Activated CD4-positive, CD25-positive, alpha-beta regulatory T cell treated with anti-CD3 and anti-CD28 coated beads, Interleukin-2, amount 50 U/mL, for 24 hours (primary cell): ENCODE results near the gene TLR2.

Source experiments
- ATAC-seq, 2 donors: fragments of 150-1000 bp; cut with Tn5 transposase; one replicate each; pipeline ENCODE4 v1.10.0; 2021; ENCODE audit warnings: mild to moderate bottlenecking in 1 of 2, moderate library complexity in 1 of 2

TLR2 gene

GRCh38 chr4:153684182-153684970, at the start of gene TLR2:
Gene TLR2, plus strand, starts transcription at chr4:153684280. Its CDS starts 18,628 bp downstream, at chr4:153702908.
- peak; percentile 87 to 89 for ATAC-seq

- ATAC-seq: no peak
Measured at GRCh38 chr4:153634738-153635353, 49.2 kb upstream of the TLR2 start.

- ATAC-seq: no peak
Measured at GRCh38 chr4:153635846-153636245, 48.2 kb upstream of the TLR2 start.

GRCh38 chr4:153637201-153637600, 46.9 kb upstream of the TLR2 start:
- ATAC-seq: no peak

DNA sequence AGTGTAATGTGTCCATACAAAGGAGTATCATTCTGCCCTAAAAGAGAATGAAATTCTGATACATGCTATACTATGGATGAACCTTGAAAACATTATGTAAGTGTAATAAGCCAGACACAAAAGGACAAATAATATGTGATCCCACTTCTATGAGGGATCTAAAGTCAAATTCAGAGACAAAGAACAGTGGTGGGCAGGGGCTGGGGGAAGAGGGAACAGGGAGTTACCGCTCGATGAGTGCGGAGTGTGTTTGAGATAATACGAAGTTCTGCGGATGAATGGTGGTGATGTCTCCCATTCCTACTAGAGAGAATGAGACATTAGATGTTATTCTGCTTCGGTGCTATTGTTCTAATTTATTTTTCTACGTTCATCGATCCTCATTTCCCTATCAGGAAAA, 46.1 kb upstream of the TLR2 start:
- ATAC-seq: no peak

- no peak for ATAC-seq
Measured at GRCh38 chr4:153638999-153639398, 45.1 kb upstream of the TLR2 start.

DNA sequence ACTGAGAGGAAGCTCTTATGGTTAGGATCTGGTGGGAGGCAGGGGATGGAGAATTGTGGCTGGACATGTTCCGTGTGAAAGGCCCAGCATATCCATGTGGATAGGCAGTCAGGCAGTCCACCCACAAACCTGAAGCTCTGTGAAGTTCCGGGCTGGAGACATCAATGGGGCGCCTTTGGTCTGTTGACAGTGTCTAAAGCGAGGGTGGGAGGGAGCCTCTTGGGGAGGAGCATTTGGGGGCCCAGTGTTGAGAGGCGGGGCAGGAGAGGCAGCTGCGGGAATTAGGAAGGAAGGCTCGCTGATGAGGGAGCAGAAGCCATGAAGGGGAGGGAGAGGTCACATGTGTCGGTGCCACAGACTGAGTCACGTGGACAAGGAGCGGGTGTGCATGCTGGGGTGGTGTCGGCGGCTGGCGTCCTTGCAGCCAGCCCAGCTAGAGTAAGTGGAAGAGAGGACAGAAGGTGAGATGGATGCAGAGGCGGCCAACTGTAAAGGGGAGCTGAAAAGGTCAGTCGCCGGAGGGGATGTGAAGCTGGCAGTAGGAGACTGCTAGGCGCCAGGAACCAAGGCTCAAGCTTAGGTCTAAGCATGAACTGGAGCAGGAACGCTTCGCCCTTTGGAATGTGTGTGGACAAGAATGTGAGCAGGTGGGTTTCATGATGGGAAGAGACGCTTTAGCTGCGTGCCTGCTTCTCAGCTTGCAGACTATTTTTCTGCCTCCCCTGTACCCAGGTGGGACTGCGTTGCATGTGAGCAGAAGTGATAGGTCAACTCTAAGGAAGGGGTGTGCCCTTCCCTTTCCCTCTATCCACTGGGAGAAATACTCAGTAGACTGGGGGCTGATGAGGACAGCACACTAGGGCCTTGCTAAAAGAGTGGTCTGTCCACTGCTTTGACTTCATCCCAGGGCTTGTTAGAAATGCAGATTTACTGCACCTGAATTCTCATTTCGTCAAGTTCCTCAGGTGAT, 44.0 kb upstream of the TLR2 start:
- ATAC-seq: no peak

GRCh38 chr4:153641532-153641931, 42.5 kb upstream of the TLR2 start:
- ATAC-seq: peak; percentile 49 to 73

DNA sequence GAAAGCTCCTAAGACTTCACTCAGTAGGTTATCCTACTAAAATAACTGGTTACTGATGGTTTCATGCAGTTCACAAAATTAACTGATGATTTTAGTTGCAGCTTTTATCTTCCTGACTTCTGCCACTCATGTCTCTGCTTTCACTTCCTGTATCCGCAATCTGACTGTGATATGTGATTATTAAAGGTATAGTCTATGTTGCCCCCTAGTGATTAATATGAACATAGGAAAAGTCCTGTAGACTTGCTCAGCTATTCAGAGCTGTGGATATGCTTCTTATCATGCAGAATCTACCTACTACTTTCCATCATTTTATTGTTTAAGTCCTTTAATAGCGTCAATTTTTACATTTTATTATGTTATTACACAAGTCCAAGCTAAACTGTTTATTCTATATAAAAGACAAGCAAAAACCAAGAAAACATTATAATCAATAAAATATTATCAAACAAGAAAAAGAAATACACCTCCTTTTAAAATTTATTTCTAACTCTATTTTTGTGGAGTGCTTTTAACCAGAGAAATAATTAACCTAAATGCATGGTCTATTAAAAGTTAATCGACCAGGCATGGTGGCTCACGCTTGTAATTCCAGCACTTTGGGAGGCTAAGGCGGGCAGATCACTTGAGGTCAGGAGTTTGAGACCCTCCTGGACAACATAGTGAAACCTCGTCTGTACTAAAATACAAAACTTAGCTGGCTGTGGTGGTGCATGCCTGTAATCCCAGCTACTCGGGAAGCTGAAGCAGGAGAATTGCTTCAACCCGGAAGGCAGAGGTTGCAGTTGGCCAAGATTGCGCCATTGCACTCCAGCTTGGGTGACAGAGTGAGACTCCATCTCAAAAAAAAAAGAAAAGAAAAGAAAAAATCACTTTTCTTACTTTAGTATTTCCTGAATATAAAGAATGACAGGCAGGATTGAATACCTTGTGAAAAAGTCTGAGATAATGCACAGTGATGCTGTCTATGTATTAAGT, 40.4 kb upstream of the TLR2 start:
- ATAC-seq: peak; percentile 76 to 85

DNA sequence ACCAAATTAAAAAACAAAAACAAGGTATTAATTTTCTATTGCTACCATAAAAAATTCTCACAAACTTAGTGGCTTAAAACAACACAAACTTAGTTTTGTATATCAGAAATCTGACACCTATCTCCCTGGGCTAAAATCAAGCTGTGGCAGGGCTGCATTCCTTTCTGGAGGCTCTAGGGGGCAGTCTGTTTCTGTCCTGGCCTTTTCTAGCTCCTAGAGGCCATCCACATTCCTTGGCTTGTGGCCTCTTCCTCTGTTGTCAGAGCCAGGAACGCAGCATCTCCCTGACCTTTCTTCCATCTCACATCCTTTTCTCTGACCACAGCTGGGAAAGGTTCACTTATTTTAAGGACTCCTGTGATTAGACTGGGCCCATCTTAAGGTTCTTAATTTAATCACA, 38.9 kb upstream of the TLR2 start:
- no peak for ATAC-seq

DNA sequence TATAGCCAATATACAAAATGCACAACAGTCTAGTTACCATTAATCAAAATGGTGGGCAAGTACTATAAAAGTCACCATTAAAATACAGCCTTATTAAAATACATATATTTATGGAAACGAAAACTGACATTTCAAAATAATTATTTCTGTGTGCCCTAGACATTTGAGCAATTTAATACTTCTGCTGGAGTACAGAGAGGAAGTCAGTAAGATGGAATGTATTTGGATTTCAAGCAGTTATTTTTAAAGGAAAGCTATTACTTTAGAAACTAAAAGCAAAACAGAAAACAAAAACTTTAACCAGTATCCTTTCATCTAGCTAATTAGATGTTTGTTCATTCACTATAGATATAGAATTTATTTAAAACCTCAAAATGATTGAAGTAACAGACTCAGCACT, 37.8 kb upstream of the TLR2 start:
- ATAC-seq: no peak

- no peak for ATAC-seq
Measured at GRCh38 chr4:153646978-153647377, 37.1 kb upstream of the TLR2 start.

DNA sequence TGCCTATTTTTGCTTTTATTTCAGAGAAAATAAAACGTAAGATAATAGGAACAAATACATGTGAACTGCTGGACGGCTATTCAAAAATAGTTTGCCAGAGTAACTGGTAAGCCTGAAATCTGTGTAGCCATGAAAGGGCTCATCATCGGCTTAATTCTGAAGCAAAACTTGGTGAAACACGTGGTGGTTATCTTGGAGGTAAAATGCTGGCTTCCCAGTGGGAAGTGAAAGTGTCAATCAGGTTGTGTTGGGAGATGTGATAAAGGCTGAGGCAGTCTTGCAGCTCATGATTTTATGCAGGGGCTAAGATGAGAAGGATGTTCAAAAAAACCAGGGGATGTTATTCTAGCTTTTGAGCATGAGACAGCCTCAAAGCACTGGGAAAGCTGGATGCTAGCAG, 36.1 kb upstream of the TLR2 start:
- no peak for ATAC-seq

GRCh38 chr4:153649572-153649991, 34.5 kb upstream of the TLR2 start:
- peak in 1 of 2 donors; percentile 12 for ATAC-seq

GRCh38 chr4:153651116-153651515, 33.0 kb upstream of the TLR2 start:
- ATAC-seq: no peak

DNA sequence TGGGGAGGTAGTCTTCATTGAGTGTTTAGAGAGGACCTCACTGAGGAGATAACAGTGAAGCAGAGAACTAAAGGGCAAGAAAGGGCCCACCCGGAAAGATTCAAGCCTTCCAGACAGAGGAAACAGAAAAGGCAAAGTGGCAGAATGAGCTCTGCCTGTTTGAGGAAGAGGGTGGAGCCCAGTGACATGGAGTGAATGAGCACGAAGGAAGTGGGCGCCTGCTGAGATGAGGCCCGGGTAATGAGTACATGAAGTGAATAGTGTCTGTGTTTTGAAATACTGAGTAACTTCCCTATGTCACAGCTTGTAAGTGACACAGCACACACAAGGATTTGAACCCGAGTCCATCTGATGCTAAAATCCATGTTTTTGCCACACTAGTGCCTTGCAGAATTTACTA, 32.5 kb upstream of the TLR2 start:
- peak; percentile 92 for ATAC-seq

- ATAC-seq: peak; percentile 36 to 52
Measured at GRCh38 chr4:153652051-153652784, 31.9 kb upstream of the TLR2 start.

GRCh38 chr4:153655002-153655541, 29.0 kb upstream of the TLR2 start:
- ATAC-seq: no peak

DNA sequence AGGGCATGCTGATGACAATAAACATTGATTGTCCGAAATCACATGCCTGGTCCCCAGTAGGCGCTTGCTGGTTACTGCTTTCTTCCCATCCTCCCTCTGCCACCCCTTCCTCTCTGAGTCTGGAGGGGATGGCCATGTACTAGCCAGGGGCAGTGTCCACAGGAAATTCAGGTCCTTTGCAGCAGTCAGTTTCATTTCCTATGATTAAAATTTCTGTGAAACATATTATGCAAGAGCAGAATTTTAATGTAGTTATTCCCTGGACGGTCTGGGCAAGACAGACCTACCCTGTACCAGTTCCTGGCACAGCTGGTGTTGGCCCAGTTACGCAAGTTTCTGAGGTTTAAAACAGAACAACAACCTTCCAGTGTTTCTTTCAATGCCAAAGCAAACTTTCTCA, 28.2 kb upstream of the TLR2 start:
- ATAC-seq: no peak

DNA sequence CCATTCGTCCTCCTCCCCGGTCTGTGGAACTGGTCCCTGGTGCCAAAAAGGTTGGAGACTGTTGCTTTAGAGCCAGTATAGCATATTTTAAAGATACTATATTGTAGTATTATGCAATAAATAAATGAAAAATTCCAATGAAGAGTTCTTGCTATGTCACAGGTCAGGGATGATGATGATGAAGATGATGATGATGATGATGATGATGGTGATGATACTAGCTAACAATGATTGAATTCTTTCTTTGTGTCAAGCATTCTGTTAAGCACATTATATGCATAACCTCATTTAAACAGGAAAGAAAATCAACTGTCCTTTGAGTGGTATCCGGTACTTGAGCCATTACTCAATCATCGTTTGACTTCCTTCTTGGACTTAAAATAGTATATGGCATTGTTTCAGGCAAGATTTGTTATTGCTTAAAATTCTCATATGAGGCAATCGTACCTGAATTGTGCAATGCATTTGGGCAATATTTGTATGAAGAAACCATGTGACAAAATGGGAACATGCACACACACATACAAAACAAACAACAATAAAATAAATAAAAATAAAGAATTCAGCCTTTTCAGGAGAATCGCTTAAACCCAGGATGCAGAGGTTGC, 22.8 kb upstream of the TLR2 start:
- ATAC-seq: no peak
